Smooth muscle cell of bladder (primary cell): ENCODE results near the gene GOLGA6L1. TPM values are rescaled to one million over a fixed set of nuclear protein-coding genes. Genes with fewer than 3 reads are reported as not detected.

ENCODE experiments used
- total RNA-seq: library from RNA; depleted of rRNA; stranded (reverse); fragments of >200 nt; gene quantifications from 2 replicates; pipeline ENCODE4 v1.2.3, GENCODE V29; 2014

Gene GOLGA6L1, protein sequence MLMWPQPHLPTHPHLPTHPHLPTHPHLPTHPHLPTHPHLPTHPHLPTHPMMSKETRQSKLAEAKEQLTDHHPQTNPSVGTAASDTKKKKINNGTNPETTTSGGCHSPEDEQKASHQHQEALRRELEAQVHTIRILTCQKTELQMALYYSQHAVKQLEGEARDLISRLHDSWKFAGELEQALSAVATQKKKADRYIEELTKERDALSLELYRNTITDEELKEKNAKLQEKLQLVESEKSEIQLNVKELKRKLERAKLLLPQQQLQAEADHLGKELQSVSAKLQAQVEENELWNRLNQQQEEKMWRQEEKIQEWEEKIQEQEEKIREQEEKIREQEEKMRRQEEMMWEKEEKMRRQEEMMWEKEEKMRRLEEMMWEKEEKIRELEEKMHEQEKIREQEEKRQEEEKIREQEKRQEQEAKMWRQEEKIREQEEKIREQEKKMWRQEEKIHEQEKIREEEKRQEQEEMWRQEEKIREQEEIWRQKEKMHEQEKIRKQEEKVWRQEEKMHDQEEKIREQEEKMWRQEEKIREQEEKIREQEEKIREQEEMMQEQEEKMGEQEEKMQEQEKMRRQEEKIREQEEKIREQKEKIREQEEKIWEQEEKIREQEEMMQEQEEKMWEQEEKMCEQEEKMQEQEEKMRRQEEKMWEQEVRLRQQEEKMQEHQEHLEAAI
- total RNA-seq = under 0.01 TPM in 1 of 2 replicates, not detected in the other

DNA sequence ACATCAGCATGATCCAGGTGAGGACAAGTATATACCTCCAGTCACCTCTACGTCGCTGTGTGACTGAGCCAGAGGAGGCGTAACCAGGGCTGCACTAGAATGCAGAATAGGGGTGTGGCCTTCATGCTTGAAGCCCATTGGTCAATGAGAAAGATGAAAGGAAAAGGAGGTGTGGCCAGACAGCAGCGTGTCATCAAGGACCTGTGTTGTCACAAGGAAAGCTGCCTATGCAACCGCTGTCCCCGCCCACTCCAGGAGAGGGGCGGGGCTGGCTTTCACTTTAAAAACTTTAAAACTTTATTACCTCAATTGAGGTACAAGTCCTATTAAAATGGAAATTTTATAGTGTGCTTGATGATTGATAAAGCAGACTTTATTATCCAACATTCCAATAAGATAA is at the start of gene GOLGA6L1:
Gene GOLGA6L1 (minus strand): TSS at position 101 of the 400 bp plus-strand sequence. CDS start 91 bp downstream, at position 10.

Other genes with a start within 250 kb of the GOLGA6L1 start
- 82.9 and 84.5 TPM in 2 replicates for gene CYFIP1, start 156.5 kb downstream of the GOLGA6L1 start, total RNA-seq
- 17.8 and 26.2 TPM in 2 replicates for gene TUBGCP5, start 97.3 kb downstream of the GOLGA6L1 start, total RNA-seq
- not detected in 2 replicates for gene GOLGA6L26, start 197.4 kb upstream of the GOLGA6L1 start, total RNA-seq
- gene GOLGA8S, start 217.9 kb upstream of the GOLGA6L1 start, total RNA-seq = under 0.01 TPM in 2 replicates